K562 (cell line): ENCODE measurements around the gene SIKE1. TPM values are rescaled to one million over a fixed set of nuclear protein-coding genes. Genes with fewer than 3 reads are reported as not detected.

ENCODE experiments used
- CC2D1A ChIP-seq: fragments of 450-650 bp; IDR thresholded peaks from 2 replicates; pipeline ENCODE4 v1.6.1; 2017; ENCODE audit warnings: mild to moderate bottlenecking
- CHD4 ChIP-seq: fragments of 200-600 bp; sonication (generic); IDR thresholded peaks from 3 replicates; pipeline ENCODE4 v1.6.1; 2012; ENCODE audit warnings: low read depth, mild to moderate bottlenecking, mixed read lengths, low read length, inconsistent platforms; ENCODE audit not compliant: insufficient read depth, insufficient replicate concordance, poor library complexity, severe bottlenecking
- CTBP1 ChIP-seq: fragments of 450-650 bp; IDR thresholded peaks from 2 replicates; pipeline ENCODE4 v1.6.1; 2016; ENCODE audit warnings: borderline replicate concordance
- MAFF ChIP-seq: IDR thresholded peaks from 2 replicates; pipeline ENCODE4 v1.6.1; 2012; ENCODE audit warnings: low read length, improper control_type of control experiment
- MIER1 ChIP-seq: fragments of 450-650 bp; IDR thresholded peaks from 2 replicates; pipeline ENCODE4 v1.6.1; 2016; ENCODE audit warnings: antibody characterized with exemption, mild to moderate bottlenecking, low read depth
- NRF1 ChIP-seq, 2 experiments: fragments of 450-650 bp; IDR thresholded peaks in 1 of 2; conservative IDR thresholded peaks in 1 of 2; 2 replicates each; pipeline ENCODE4 v1.6.1; 2014; ENCODE audit warnings: mild to moderate bottlenecking in 2 of 2
- PHF20 ChIP-seq: fragments of 450-650 bp; IDR thresholded peaks from 2 replicates; pipeline ENCODE4 v1.6.1; 2018; ENCODE audit not compliant: partially characterized antibody
- RBFOX2 ChIP-seq: fragments of 200-400 bp; formaldehyde crosslinking; IDR thresholded peaks from 2 replicates; pipeline ENCODE4 v1.6.1; 2017; ENCODE audit warnings: low read depth, mild to moderate bottlenecking, low read length, moderate library complexity
- RBM15 ChIP-seq: fragments of 200-400 bp; formaldehyde crosslinking; IDR thresholded peaks from 2 replicates; pipeline ENCODE4 v1.6.1; 2018; ENCODE audit warnings: mild to moderate bottlenecking, low read length, moderate library complexity; ENCODE audit not compliant: insufficient read depth
- RUNX1 ChIP-seq: sonication (generic); IDR thresholded peaks from 2 replicates; pipeline ENCODE4 v1.6.1; 2016; ENCODE audit warnings: antibody characterized with exemption, low read depth
- SIN3B ChIP-seq: fragments of 450-650 bp; IDR thresholded peaks from 2 replicates; pipeline ENCODE4 v1.6.1; 2017; ENCODE audit warnings: low read depth, mild to moderate bottlenecking, moderate library complexity
- SLC30A9 ChIP-seq: fragments of 250-450 bp; sonication (Bioruptor Pico); IDR thresholded peaks from 2 replicates; pipeline ENCODE4 v1.8.0; 2022; ENCODE audit warnings: mild to moderate bottlenecking, moderate library complexity
- SMARCA4 ChIP-seq: fragments of 450-650 bp; IDR thresholded peaks from 2 replicates; pipeline ENCODE4 v1.6.1; 2016
- SP2 ChIP-seq: IDR thresholded peaks from 2 replicates; pipeline ENCODE4 v1.6.1; 2011; ENCODE audit warnings: mild to moderate bottlenecking, low read depth, low read length, moderate library complexity; ENCODE audit not compliant: poor library complexity, severe bottlenecking; ENCODE audit errors: extremely low read depth
- SRSF9 ChIP-seq: fragments of 200-400 bp; formaldehyde crosslinking; IDR thresholded peaks from 2 replicates; pipeline ENCODE4 v1.6.1; 2017; ENCODE audit warnings: low read depth, low read length, borderline replicate concordance
- ZNF175 ChIP-seq: fragments of 200-800 bp; sonication (Bioruptor generic); IDR thresholded peaks from 2 replicates; pipeline ENCODE4 v1.6.1; 2016; ENCODE audit warnings: low read depth, mild to moderate bottlenecking, missing genetic modification characterization, missing compliant biosample characterization
- ZNF311 ChIP-seq: fragments of 250-450 bp; sonication (Bioruptor Pico); IDR thresholded peaks from 2 replicates; pipeline ENCODE4 v1.4.0; 2020; ENCODE audit warnings: mild to moderate bottlenecking, moderate library complexity
- ZNF75A ChIP-seq: fragments of 450-650 bp; formaldehyde crosslinking; IDR thresholded peaks from 2 replicates; pipeline ENCODE4 v1.4.0; 2020; ENCODE audit warnings: mild to moderate bottlenecking
- polyA plus RNA-seq, 8 experiments: library from polyadenylated mRNA; depleted of rRNA in 4 of 8; stranded (reverse) in 5 of 8; unstranded in 3 of 8; fragments of >200 nt; fragmentation: Nextera tagmentation in 2 of 8; fragmentation: Illumina TruSeq in 1 of 8; extraction: Ambion mirVana in 2 of 8; extraction: Trizol in 1 of 8; gene quantifications; 2 replicates each; pipeline versions ENCODE4 v1.2.1 to v1.2.3, GENCODE V29; 2011 to 2014; ENCODE audit warnings: inconsistent platforms in 1 of 8, missing spikeins in 1 of 8
- total RNA-seq, 7 experiments: library from RNA; depleted of rRNA in 6 of 7; stranded (reverse); fragments of >200 nt in 6 of 7; fragmentation: Illumina TruSeq in 2 of 7; extraction: Trizol in 2 of 7; gene quantifications; 2 replicates each; pipeline versions ENCODE4 v1.2.1 to v1.2.3, GENCODE V29; 2011 to 2021; ENCODE audit warnings: low replicate concordance in 1 of 7
- TF ChIP-seq, protein P1 (sequence below): fragments of 450-650 bp; IDR thresholded peaks from 2 replicates; pipeline ENCODE4 v1.7.1; 2018; ENCODE audit warnings: mild to moderate bottlenecking, low read depth; ENCODE audit not compliant: partially characterized antibody
- TF ChIP-seq, protein P2 (sequence below): fragments of 450-650 bp; IDR thresholded peaks from 2 replicates; pipeline ENCODE4 v1.6.1; 2016; ENCODE audit warnings: low read depth, mild to moderate bottlenecking, moderate library complexity
- TF ChIP-seq, protein P3 (sequence below): fragments of 250-450 bp; sonication (Bioruptor Pico); IDR thresholded peaks from 2 replicates; pipeline ENCODE4 v1.8.0; 2021; ENCODE audit warnings: borderline replicate concordance, mild to moderate bottlenecking, moderate library complexity; ENCODE audit not compliant: poor library complexity, severe bottlenecking
- TF ChIP-seq, protein P4 (sequence below): fragments of 250-450 bp; sonication (Bioruptor Pico); IDR thresholded peaks from 2 replicates; pipeline ENCODE4 v1.5.0; 2020; ENCODE audit warnings: mild to moderate bottlenecking

Gene SIKE1
- total and polyA plus RNA-seq, 9 of the 15 experiments (the other 6 are each of a cell fraction or from before 2014, with no cell fraction given) = 21.8 to 144 (median 76.3) TPM

DNA sequence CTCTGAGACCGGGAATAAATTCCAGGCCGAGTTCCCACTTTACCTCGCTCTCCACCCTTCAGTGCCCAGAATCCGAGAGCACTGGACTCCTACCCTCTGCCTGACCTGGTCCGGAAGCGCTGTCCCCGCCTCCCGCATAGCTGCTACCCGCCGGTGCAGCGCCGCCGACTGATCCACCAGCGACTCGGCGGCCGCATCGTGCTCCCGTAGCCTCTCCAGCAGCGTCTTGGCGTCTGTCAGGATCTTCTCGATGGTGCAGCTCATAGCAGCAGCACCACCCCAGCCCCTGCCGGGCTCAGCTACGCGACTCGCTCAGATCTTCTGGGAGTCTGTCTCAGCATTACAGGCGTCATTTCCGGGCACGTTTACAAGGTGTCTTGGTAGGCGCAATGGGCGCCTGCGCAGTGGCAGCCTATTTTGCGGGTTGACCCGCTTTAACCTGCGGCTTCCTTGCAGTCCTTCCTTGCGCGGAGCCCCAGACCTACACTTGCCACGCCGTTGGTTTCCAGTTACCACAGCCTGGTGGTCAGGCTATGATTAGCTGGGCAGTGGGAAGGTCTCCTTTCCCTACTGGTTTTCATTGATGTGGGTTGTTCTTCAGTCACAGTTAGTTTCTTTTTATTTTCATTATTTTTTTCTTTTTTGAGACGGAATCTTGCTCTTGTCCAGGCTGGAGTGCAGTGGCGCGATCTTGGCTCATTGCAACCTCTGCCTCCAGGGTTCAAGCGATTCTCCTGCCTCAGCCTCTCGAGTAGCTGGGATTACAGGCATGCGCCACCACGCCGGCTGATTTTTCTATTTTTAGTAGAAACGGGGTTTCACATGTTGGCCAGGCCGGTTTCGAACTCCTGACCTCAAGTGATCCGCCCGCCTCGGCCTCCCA, at the start of gene SIKE1 (continued):
- TF ChIP-seq CTBP1 (peak; percentile 83; the same call in 1 of the 2 replicates), SMARCA4 (peak; percentile 74), SP2 (peak; percentile 13), PHF20 (peak; percentile 99), ZNF75A (no peak), RBFOX2 (peak; percentile 99), SLC30A9 (CRISPR knock-in tag) (no peak), MAFF (no peak), ZNF311 (CRISPR knock-in tag) (no peak), MIER1 (peak; percentile 70; the same call in 1 of the 2 replicates), ZNF175 (CRISPR knock-in tag) (no peak), NRF1 (conservative IDR thresholded peaks at IDR 0.05 in 1 of 2, IDR thresholded peaks at IDR 0.05 in 1 of 2) (peak; percentile 96 to 97), SRSF9 (no peak), CHD4 (no peak), SIN3B (peak; percentile 93), RUNX1 (0 out of 2 replicates have a peak, but pooled peaks have one; percentile 9), CC2D1A (peak; percentile 80; the same call in 1 of the 2 replicates), RBM15 (no peak)
- TF ChIP-seq, protein P1, sequence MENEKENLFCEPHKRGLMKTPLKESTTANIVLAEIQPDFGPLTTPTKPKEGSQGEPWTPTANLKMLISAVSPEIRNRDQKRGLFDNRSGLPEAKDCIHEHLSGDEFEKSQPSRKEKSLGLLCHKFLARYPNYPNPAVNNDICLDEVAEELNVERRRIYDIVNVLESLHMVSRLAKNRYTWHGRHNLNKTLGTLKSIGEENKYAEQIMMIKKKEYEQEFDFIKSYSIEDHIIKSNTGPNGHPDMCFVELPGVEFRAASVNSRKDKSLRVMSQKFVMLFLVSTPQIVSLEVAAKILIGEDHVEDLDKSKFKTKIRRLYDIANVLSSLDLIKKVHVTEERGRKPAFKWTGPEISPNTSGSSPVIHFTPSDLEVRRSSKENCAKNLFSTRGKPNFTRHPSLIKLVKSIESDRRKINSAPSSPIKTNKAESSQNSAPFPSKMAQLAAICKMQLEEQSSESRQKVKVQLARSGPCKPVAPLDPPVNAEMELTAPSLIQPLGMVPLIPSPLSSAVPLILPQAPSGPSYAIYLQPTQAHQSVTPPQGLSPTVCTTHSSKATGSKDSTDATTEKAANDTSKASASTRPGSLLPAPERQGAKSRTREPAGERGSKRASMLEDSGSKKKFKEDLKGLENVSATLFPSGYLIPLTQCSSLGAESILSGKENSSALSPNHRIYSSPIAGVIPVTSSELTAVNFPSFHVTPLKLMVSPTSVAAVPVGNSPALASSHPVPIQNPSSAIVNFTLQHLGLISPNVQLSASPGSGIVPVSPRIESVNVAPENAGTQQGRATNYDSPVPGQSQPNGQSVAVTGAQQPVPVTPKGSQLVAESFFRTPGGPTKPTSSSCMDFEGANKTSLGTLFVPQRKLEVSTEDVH = peak; percentile 71
- TF ChIP-seq, protein P2, sequence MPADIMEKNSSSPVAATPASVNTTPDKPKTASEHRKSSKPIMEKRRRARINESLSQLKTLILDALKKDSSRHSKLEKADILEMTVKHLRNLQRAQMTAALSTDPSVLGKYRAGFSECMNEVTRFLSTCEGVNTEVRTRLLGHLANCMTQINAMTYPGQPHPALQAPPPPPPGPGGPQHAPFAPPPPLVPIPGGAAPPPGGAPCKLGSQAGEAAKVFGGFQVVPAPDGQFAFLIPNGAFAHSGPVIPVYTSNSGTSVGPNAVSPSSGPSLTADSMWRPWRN = 0 out of 2 replicates have a peak, but pooled peaks have one; percentile 34
- TF ChIP-seq, protein P3, sequence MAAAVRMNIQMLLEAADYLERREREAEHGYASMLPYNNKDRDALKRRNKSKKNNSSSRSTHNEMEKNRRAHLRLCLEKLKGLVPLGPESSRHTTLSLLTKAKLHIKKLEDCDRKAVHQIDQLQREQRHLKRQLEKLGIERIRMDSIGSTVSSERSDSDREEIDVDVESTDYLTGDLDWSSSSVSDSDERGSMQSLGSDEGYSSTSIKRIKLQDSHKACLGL (CRISPR knock-in tag) = no peak
- TF ChIP-seq, protein P4, sequence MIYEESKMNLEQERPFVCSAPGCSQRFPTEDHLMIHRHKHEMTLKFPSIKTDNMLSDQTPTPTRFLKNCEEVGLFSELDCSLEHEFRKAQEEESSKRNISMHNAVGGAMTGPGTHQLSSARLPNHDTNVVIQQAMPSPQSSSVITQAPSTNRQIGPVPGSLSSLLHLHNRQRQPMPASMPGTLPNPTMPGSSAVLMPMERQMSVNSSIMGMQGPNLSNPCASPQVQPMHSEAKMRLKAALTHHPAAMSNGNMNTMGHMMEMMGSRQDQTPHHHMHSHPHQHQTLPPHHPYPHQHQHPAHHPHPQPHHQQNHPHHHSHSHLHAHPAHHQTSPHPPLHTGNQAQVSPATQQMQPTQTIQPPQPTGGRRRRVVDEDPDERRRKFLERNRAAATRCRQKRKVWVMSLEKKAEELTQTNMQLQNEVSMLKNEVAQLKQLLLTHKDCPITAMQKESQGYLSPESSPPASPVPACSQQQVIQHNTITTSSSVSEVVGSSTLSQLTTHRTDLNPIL = no peak
